WERI-Rb-1 (cell line): ENCODE results near the gene C2orf49.
A peak's percentile ranks its signal among the peaks of the same experiment; 100 is the strongest.
"Not testable (repeated sequence)": the region's sequence is repeated elsewhere in the genome, so short reads cannot be mapped to it uniquely, and the experiment has no call there.

Experiments used
- DNase-seq: peaks from one replicate; pipeline ENCODE4 v3.0.0-alpha.2; 2020
- H3K27ac ChIP-seq: fragments of 250-450 bp; sonication (Bioruptor Pico); 2 replicates; pipeline ENCODE4 v1.5.1; 2020; ENCODE audit warnings: mild to moderate bottlenecking, moderate library complexity
- H3K27me3 ChIP-seq: fragments of 250-450 bp; sonication (Bioruptor Pico); 2 replicates; pipeline ENCODE4 v1.5.1; 2021; ENCODE audit warnings: mild to moderate bottlenecking, low read depth, moderate library complexity; ENCODE audit not compliant: insufficient read depth, severe bottlenecking
- H3K36me3 ChIP-seq: fragments of 250-450 bp; sonication (Bioruptor Pico); 2 replicates; pipeline ENCODE4 v1.5.1; 2020; ENCODE audit warnings: mild to moderate bottlenecking, moderate library complexity
- H3K4me3 ChIP-seq: 2 replicates; pipeline ENCODE4 v1.5.1; 2011; ENCODE audit warnings: low read depth, mild to moderate bottlenecking, control low read depth, low read length
- H3K9me3 ChIP-seq: fragments of 250-450 bp; sonication (Bioruptor Pico); 2 replicates; pipeline ENCODE4 v1.5.1; 2021; ENCODE audit warnings: mild to moderate bottlenecking, moderate library complexity; ENCODE audit not compliant: severe bottlenecking
- TF ChIP-seq, protein P1 (sequence below): IDR thresholded peaks from 2 replicates; pipeline ENCODE4 v1.5.1; 2011; ENCODE audit warnings: low read depth, mild to moderate bottlenecking, control low read depth, inconsistent platforms, low read length

C2orf49 gene

DNA sequence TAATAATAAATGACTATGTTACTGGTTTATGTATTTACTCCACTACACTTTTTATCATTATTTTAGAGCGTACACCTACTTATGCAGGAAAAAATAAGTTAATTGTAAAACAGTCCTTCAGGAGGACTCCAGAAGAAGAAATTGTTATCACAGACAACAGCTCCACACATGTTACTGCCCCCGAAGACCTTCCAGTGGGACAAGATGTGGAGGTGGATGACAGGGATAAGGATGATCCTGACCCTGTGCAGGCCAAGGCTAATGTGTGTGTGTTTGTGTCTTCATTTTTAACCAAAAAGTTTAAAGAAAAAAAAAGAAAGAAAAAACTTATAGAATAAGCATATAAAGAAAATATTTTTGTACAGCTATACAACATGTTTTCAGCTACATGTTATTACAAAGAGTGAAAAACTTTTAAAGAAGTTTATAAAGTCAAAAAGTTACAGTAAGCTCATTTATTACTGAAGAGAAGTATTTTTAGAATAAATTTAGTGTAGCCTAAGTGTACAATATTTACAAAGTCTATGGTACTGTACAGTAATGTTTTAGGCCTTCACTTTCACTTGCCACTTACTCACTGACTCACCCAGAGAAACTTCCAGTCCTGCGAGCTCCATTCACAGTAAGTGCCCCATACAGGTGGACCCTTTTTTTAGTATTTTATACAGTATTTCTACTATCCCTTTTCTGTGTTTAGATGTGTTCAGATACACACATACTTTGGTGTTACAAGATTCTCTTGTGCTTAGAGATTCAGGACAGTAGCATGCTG, 15.3 kb upstream of the C2orf49 start:
- peaks cover 8% of the 10 kb centered on the region for H3K36me3 ChIP-seq
- TF ChIP-seq, protein P1, sequence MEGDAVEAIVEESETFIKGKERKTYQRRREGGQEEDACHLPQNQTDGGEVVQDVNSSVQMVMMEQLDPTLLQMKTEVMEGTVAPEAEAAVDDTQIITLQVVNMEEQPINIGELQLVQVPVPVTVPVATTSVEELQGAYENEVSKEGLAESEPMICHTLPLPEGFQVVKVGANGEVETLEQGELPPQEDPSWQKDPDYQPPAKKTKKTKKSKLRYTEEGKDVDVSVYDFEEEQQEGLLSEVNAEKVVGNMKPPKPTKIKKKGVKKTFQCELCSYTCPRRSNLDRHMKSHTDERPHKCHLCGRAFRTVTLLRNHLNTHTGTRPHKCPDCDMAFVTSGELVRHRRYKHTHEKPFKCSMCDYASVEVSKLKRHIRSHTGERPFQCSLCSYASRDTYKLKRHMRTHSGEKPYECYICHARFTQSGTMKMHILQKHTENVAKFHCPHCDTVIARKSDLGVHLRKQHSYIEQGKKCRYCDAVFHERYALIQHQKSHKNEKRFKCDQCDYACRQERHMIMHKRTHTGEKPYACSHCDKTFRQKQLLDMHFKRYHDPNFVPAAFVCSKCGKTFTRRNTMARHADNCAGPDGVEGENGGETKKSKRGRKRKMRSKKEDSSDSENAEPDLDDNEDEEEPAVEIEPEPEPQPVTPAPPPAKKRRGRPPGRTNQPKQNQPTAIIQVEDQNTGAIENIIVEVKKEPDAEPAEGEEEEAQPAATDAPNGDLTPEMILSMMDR, result no peak
- H3K9me3 ChIP-seq, result no peaks in the 10 kb centered on the region
- no peak overlapping the region for H3K27ac ChIP-seq
- no peak for DNase-seq
- H3K27me3 ChIP-seq, result no peaks in the 10 kb centered on the region
- H3K4me3 ChIP-seq, result no peak overlapping the region

DNA sequence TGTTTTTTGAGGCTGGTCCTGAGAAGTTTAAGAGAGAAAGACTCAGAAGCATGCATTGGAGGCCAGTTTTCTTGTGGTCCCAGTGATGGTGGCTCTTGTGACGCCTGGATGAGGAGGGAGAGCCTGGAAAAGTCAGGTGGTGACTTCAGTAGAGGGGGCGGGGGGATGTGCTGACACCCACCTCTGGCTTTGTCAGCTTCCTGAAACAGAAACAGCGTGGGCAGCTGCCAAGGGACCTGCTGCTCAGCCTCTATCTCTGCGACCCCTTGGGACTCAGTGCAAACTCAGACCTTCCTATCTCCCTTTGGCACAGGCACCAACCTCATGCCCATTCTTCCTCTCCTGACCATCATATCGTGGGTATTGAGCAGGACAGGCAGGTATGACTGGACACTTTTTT, 14.2 kb upstream of the C2orf49 start:
- no peak overlapping the region for H3K27ac ChIP-seq
- no peaks in the 10 kb centered on the region for H3K27me3 ChIP-seq
- no peaks in the 10 kb centered on the region for H3K9me3 ChIP-seq
- TF ChIP-seq, protein P1, result no peak
- DNase-seq, result no peak
- peaks cover 8% of the 10 kb centered on the region for H3K36me3 ChIP-seq
- no peak overlapping the region for H3K4me3 ChIP-seq

DNA sequence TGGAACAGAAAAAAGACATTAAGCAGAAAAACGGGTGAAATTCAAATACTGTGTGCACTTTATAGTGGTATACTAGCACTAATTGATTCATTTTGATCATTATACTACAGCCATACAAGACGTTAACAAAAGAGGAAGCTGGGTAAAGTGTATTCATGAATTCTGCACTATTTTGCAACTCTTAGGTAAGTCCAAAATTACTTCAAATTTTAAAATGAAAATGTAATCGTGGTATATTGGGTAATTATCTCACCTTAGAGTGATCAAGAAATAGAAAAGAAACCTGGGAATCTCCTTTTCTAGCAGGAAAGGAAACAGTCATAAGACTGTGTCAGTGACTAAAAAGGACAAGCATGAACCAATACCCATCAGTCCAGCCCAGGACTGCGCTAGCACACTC, 13.2 kb upstream of the C2orf49 start:
- no peak for DNase-seq
- Histone ChIP-seq H3K36me3 (peaks cover 8% of the 10 kb centered on the region), H3K9me3 (no peaks in the 10 kb centered on the region), H3K27ac (no peak overlapping the region), H3K4me3 (no peak overlapping the region), H3K27me3 (no peaks in the 10 kb centered on the region)
- TF ChIP-seq, protein P1, result no peak

DNA sequence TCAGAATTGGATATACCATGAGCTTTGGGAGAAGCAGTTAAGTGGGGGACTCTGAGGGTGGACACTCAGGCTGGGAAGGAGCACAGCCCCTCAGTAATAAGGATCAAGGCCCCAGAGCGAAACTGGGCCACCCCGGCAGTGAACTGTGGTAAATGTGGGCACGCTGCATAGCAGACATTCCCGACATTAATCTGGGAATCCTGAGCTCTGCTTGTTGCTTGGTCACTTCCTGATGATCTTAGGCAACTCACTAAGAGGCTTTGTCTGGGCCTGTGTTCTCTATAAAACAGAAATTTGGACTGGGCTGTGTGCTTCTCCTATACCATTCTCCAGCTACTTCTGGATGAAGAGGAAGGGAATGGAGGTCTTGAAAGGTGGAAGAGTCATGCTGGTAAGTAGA, 12.6 kb upstream of the C2orf49 start:
- no peaks in the 10 kb centered on the region for H3K27me3 ChIP-seq
- no peak overlapping the region for H3K4me3 ChIP-seq
- no peaks in the 10 kb centered on the region for H3K9me3 ChIP-seq
- peak overlapping the region; percentile 50 for H3K27ac ChIP-seq
- peaks cover 8% of the 10 kb centered on the region for H3K36me3 ChIP-seq
- TF ChIP-seq, protein P1, result no peak
- DNase-seq, result peak; percentile 36

DNA sequence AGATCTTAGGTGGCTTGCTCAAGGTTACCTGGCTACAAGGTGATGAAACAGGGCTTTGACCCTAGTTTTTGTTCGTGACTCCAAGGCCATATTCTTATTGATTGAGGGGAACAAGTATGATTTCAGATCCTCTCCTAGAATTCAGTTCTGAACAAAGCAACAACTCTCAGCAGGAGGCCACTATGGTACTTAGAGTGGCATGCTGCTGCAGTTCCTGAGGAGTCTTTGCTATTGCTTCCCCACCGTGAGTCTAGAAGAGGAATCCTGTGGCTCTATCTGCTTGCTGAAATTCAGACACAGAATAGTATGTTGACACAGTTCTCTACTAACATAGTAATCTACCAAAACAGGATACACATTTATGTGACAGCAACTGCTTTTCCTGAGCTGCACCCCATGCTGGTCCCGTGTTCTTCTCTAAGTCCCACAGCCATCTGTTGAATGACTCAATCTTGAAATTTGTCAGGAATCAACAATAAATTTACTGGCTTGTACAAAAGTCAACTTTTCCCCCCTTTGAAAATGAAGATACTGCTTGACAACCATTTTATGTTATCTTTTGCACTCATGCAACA, 11.9 kb upstream of the C2orf49 start:
- no peak for DNase-seq
- H3K27ac ChIP-seq, result peak overlapping the region; percentile 50
- no peaks in the 10 kb centered on the region for H3K27me3 ChIP-seq
- H3K36me3 ChIP-seq, result peaks cover 8% of the 10 kb centered on the region
- H3K9me3 ChIP-seq, result no peaks in the 10 kb centered on the region
- TF ChIP-seq, protein P1, result no peak
- H3K4me3 ChIP-seq, result no peak overlapping the region

DNA sequence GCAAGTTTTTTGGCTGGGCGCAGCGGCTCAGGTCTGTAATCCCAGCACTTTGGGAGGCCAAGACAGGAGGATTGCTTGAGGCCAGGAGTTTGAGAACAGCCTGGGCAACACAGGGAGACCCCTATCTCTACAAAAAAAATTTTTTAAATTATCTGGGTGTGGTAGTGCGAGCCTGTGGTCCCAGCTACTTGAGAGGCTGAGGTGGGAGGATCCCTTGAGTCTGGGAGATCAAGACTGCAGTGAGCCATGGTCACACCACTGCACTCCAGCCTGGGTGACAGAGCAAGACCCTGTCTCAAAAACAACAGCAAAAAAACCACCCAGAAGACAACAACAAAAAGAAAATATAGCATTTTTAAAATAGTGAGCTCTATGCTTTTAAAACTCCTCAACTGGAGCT, 10.1 kb upstream of the C2orf49 start:
- not testable (repeated sequence) for H3K4me3 ChIP-seq

More for the DNA sequence above, 10.1 kb upstream of the C2orf49 start:
- H3K27me3 ChIP-seq, H3K27ac ChIP-seq, DNase-seq, H3K9me3 ChIP-seq, H3K36me3 ChIP-seq: not testable (repeated sequence)
